Measurements from ENCODE around the gene EDAR. TPM values are rescaled to one million over a fixed set of nuclear protein-coding genes. Genes with fewer than 3 reads are reported as not detected.

The EDAR gene
- total and polyA plus RNA-seq, 2 of the 8 experiments (the other 6 are each of a cell fraction or from before 2014, with no cell fraction given): not detected

GRCh38 chr2:109016376-109016775 is 27.4 kb upstream of the EDAR start:
- Histone ChIP-seq H3K18ac (ENCODE audit: extremely low read depth, low read length) (no peak overlapping the region), H3K27me3 (replicated peaks in 1 of 4; ENCODE audit: control insufficient read depth in 3 of 4, extremely low read depth in 1 of 4, insufficient read depth in 3 of 4, low read length in 3 of 4) (peaks cover 0 to 2% (median 0%) of the 10 kb centered on the region in 4 experiments; a peak in 3 of 7 replicates), H3K14ac (ENCODE audit: insufficient read length) (no peak overlapping the region), H3K9ac (replicated peaks in 1 of 4; ENCODE audit: extremely low read depth in 1 of 4, low read depth in 3 of 4, low read length in 3 of 4) (no peak overlapping the region), H2AK5ac (ENCODE audit: low read depth, low read length) (no peak overlapping the region), H2AFZ (ENCODE audit: low read length) (no peak overlapping the region), H2BK5ac (ENCODE audit: low read depth, low read length) (no peak overlapping the region), H2BK20ac (ENCODE audit: low read length) (no peak overlapping the region), H4K8ac (ENCODE audit: extremely low read depth, insufficient read depth, low read length) (no peak overlapping the region), H3K9me3 (ENCODE audit: insufficient read depth in 2 of 2, low read depth in 1 of 2, low read length in 1 of 2) (no peaks in the 10 kb centered on the region), H3K79me1 (ENCODE audit: low read depth, low read length) (no peaks in the 10 kb centered on the region; the same call in 1 of the 2 replicates), H3K36me3 (ENCODE audit: control insufficient read depth in 2 of 4, insufficient read depth in 4 of 4, low read length in 3 of 4) (no peaks in the 10 kb centered on the region), H2BK15ac (ENCODE audit: low read length) (peak overlapping the region; percentile 24; the same call in 1 of the 2 replicates), H3K27ac (ENCODE audit: low read depth, low read length) (no peak overlapping the region), H3K23ac (ENCODE audit: insufficient read length) (no peak overlapping the region), H4K5ac (ENCODE audit: insufficient read length, low read depth, low read length) (no peak overlapping the region), H4K91ac (replicated peaks; ENCODE audit: insufficient read length, low read length) (no peak overlapping the region), H3K23me2 (ENCODE audit: low read depth, low read length) (no peaks in the 10 kb centered on the region), H3K4me2 (ENCODE audit: insufficient read depth in 1 of 2, low read depth in 2 of 2, low read length in 2 of 2) (no peak overlapping the region), H2BK120ac (replicated peaks; ENCODE audit: low read depth, low read length) (no peak overlapping the region), H3K4me1 (replicated peaks in 1 of 4; ENCODE audit: control insufficient read depth in 3 of 4, insufficient read depth in 4 of 4, low read length in 3 of 4) (peaks cover 3 to 16% (median 9%) of the 10 kb centered on the region in 4 experiments), H3K4me3 (ENCODE audit: extremely low read depth in 1 of 4, insufficient read depth in 2 of 4, low read depth in 3 of 4, low read length in 4 of 4) (no peak overlapping the region), H2BK12ac (ENCODE audit: low read depth, low read length) (no peak overlapping the region), H3K56ac (replicated peaks; ENCODE audit: insufficient read length, low read depth, low read length) (no peak overlapping the region), H4K20me1 (replicated peaks in 1 of 2; ENCODE audit: control insufficient read depth in 1 of 2, insufficient read depth in 2 of 2, low read length in 2 of 2) (no peaks in the 10 kb centered on the region), H3K4ac (replicated peaks; ENCODE audit: insufficient read length, low read depth, low read length) (no peak overlapping the region), H3K79me2 (ENCODE audit: control insufficient read depth in 1 of 2, insufficient read depth in 2 of 2, low read length in 2 of 2) (no peaks in the 10 kb centered on the region)
- WGBS, 2 experiments (ENCODE audit: extremely low coverage in 1 of 2, insufficient coverage in 1 of 2, insufficient read length in 1 of 2, insufficient replicate concordance in 2 of 2, low coverage in 1 of 2, low lambda C conversion rate in 2 of 2, missing lambda C conversion rate in 1 of 2): 97% methylated on average over 11 of the region's 11 CpGs; no CpG with 5 or more reads in 1 of the 2 experiments
- ChIA-PET POLR2A (ENCODE audit: partially characterized antibody) (no interaction called here), CTCF (ENCODE audit: partially characterized antibody) (interaction anchor here (1.3 to 2.9 kb wide), 2 partner anchors 14 to 88 kb away, joined by 4 to 13 read pairs; no protein-coding TSS in a partner anchor)
- FAIRE-seq (no peak), DNase-seq (ENCODE audit: low read depth in 1 of 2, low spot score in 2 of 2) (no peak)
- TF ChIP-seq, protein P1, sequence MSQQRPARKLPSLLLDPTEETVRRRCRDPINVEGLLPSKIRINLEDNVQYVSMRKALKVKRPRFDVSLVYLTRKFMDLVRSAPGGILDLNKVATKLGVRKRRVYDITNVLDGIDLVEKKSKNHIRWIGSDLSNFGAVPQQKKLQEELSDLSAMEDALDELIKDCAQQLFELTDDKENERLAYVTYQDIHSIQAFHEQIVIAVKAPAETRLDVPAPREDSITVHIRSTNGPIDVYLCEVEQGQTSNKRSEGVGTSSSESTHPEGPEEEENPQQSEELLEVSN (IDR thresholded peaks at IDR 0.05): peak; percentile 26; the same call in 1 of the 2 replicates
- TF ChIP-seq EZH2 (IDR thresholded peaks at IDR 0.05; ENCODE audit: low read depth, low read length, severe bottlenecking) (no peak), TCF12 (IDR thresholded peaks at IDR 0.05; ENCODE audit: low read depth, low read length) (no peak)

Measured in H1 (cell line).